Right lobe of liver (tissue), 6 donors: ENCODE measurements around the gene SUN1. TPM values are rescaled to one million over a fixed set of nuclear protein-coding genes. Genes with fewer than 3 reads are reported as not detected.

Experiments
- ATAC-seq, 4 donors: fragments of 200-7000 bp; cut with Tn5 transposase; one replicate each; pipeline ENCODE4 v1.9.1; 2020; ENCODE audit warnings: mild to moderate bottlenecking in 4 of 4, moderate library complexity in 4 of 4
- DNase-seq, 3 donors: peaks; one replicate each; pipeline ENCODE4 v3.0.0-alpha.2; 2020
- H3K27ac ChIP-seq, 3 donors: fragments of 200-600 bp; one replicate each; pipeline ENCODE4 v1.8.0; 2022
- H3K27me3 ChIP-seq, 2 donors: fragments of 200-600 bp; one replicate each; pipeline ENCODE4 v1.8.0; 2022
- H3K36me3 ChIP-seq, 4 donors: fragments of 200-600 bp; sonication (generic) in 1 of 4; one replicate each; pipeline versions ENCODE4 v1.5.1 to v1.8.0; 2017 to 2022; ENCODE audit warnings: control low read depth in 1 of 4
- H3K4me1 ChIP-seq, 4 donors: fragments of 200-600 bp; sonication (generic) in 1 of 4; one replicate each; pipeline versions ENCODE4 v1.5.1 to v1.8.0; 2017 to 2022; ENCODE audit warnings: control low read depth in 1 of 4
- H3K4me3 ChIP-seq, 3 donors: fragments of 200-600 bp; one replicate each; pipeline ENCODE4 v1.8.0; 2022
- H3K9me3 ChIP-seq, 4 donors: fragments of 200-600 bp; sonication (generic) in 1 of 4; one replicate each; pipeline versions ENCODE4 v1.5.1 to v1.8.0; 2017 to 2022; ENCODE audit warnings: control low read depth in 1 of 4
- POLR2A ChIP-seq: fragments of 450-650 bp; IDR thresholded peaks from one replicate; pipeline ENCODE4 v1.6.1; 2017; ENCODE audit warnings: antibody characterized with exemption, mild to moderate bottlenecking
- WGBS: methylation state at CpG from one replicate; pipeline ENCODE4 v1.1.6; 2018; ENCODE audit warnings: low coverage, low lambda C conversion rate; ENCODE audit not compliant: insufficient coverage; ENCODE audit errors: missing lambda C conversion rate; 5-methylcytosine and 5-hydroxymethylcytosine counted together
- intact Hi-C, 2 donors: fragments of 100-400 bp; cut with DNase I; formaldehyde crosslinking; loops; one replicate each; pipeline versions ENCODE4 v1.11.2 to v1.14.1; 2022
- total RNA-seq, 6 experiments: library from RNA; depleted of rRNA in 2 of 6; stranded (reverse); fragments of >200 nt in 2 of 6; fragmentation: NEBNext Ultra II Directional in 3 of 6; extraction: Animal tissue kit (Norgen Biotek cat#: 25700) in 3 of 6; gene quantifications; one replicate each; pipeline versions ENCODE4 v1.1.0 to v1.2.4, GENCODE V29; 2016 to 2023
- TF ChIP-seq, protein P1 (sequence below), 4 donors: fragments of 200-600 bp in 3 of 4; fragments of 450-650 bp in 1 of 4; IDR thresholded peaks; one replicate each; pipeline versions ENCODE4 v1.5.1 to v1.8.0; 2016 to 2022; ENCODE audit warnings: antibody characterized with exemption in 4 of 4, mild to moderate bottlenecking in 2 of 4
- donor health status: DM: no; HTN: yes; CAD: no.
- donor health status: DM: no; HTN: no; CAD: no.
- donor health status: DM: no; HTN: no; CAD: no.
- donor health status: DM: no; HTN: yes; CAD: no.
- donor health status: DM: no; HTN: yes; CAD: no.

SUN1 gene
- total RNA-seq, 6 experiments from 2014 or later, result 33.4 to 54.0 (median 48.7) TPM

DNA sequence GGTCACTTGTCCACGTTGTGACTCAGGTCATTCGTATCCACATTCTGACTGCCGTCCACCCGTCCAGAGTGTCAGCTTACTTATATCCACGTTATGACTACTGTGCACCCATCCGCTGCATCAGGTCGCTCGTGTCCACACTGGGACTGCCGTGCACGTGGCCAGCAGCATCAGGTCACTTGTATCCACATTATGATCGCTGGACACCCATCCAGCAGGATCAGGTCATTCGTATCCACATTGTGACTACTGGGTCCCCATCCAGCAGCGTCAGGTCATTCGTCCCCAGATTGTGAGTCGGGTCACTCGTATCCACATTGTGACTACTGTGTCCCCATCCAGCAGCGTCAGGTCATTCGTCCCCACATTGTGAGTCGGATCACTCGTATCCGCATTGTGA lies 47.3 kb upstream of the SUN1 start:
- peaks cover 0 to 8% (median 2%) of the 10 kb centered on the region in 4 donors for H3K36me3 ChIP-seq
- DNase-seq, result no peak
- WGBS, result 88% methylated on average over 10 of the region's 21 CpGs
- H3K4me1 ChIP-seq, result no peaks in the 10 kb centered on the region
- intact Hi-C loops, result loop anchor here (5.0 to 10.0 kb wide), 2 partner anchors 60 to 87 kb away; no protein-coding TSS in a partner anchor
- no peak overlapping the region for H3K27ac ChIP-seq
- TF ChIP-seq POLR2A, result no peak
- TF ChIP-seq, protein P1, sequence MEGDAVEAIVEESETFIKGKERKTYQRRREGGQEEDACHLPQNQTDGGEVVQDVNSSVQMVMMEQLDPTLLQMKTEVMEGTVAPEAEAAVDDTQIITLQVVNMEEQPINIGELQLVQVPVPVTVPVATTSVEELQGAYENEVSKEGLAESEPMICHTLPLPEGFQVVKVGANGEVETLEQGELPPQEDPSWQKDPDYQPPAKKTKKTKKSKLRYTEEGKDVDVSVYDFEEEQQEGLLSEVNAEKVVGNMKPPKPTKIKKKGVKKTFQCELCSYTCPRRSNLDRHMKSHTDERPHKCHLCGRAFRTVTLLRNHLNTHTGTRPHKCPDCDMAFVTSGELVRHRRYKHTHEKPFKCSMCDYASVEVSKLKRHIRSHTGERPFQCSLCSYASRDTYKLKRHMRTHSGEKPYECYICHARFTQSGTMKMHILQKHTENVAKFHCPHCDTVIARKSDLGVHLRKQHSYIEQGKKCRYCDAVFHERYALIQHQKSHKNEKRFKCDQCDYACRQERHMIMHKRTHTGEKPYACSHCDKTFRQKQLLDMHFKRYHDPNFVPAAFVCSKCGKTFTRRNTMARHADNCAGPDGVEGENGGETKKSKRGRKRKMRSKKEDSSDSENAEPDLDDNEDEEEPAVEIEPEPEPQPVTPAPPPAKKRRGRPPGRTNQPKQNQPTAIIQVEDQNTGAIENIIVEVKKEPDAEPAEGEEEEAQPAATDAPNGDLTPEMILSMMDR (IDR thresholded peaks at IDR 0.05), result no peak
- no peaks in the 10 kb centered on the region for H3K9me3 ChIP-seq
- no peaks in the 10 kb centered on the region for H3K27me3 ChIP-seq
- no peak for ATAC-seq
- no peak overlapping the region for H3K4me3 ChIP-seq

DNA sequence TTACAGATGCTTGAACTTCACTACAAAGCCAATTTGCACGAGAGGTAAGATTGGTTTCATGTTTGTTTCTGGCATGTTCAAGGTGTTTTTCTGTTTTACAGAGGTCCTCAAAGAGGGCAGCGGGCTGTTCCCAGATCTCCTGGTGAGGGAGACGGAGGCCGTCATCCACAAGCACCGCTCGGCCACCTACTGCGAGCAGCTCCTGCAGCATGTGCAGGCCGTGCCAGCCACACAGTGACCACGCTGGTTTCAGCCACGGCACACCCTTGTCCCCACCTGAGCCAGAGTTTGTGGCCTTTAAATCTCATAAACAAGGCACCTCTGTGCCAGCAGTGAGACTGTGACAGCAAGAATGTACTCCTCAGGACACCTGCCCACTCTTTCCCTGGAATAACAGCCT lies 46.9 kb upstream of the SUN1 start:
- no peaks in the 10 kb centered on the region for H3K27me3 ChIP-seq
- no peaks in the 10 kb centered on the region for H3K9me3 ChIP-seq
- no peak overlapping the region for H3K4me3 ChIP-seq
- TF ChIP-seq, protein P1 (IDR thresholded peaks at IDR 0.05), result no peak
- TF ChIP-seq POLR2A, result no peak
- peaks cover 0 to 6% (median 2%) of the 10 kb centered on the region in 4 donors for H3K36me3 ChIP-seq
- WGBS, result 90% methylated on average over 2 of the region's 10 CpGs
- ATAC-seq (no peak), DNase-seq (no peak)
- no peaks in the 10 kb centered on the region for H3K4me1 ChIP-seq
- intact Hi-C loops, result loop anchor here (5.0 to 10.0 kb wide), 2 partner anchors 59 to 87 kb away; no protein-coding TSS in a partner anchor
- H3K27ac ChIP-seq, result no peak overlapping the region

DNA sequence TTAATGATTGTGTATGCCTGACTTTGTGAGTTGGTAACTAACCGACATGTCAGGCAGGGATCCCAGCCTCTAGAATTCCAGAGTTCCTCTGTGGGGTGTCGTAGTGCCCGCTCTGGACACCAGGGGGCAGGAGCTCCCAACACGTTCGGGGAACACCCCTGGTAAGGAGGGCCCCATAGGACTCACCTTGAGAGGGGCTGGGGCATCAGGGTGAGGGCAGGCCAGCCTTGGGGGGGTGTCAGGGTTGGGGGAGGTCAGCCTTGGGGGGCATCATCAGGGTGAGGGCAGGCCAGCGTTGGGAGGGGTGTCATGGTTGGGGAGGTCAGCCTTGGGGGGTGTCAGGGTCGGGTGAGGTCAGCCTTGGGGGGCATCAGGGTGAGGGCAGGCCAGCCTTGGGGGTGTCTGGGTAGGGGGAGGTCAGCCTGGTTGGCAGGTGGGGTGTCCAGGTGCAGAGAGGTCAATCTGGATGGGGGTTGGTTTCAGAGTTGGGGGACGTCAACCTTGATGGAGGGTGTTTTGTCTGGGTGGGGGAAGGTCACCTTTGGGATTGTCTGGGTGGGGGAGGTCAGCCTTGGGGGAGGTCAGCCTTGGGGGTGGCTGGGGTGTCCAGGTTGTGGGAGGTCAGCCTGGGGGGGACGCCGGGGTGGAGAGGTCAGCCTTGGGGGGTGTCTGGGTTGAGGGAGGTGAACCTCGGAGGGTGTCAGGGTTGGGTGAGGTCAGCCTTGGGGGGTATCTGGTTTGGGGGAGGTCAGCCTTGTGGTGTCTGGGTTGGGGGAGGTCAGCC lies 45.6 kb upstream of the SUN1 start:
- DNase-seq (peak in 2 of 3 donors; percentile 67 to 76), ATAC-seq (peak; percentile 90 to 97 (median 96))
- no peak for TF ChIP-seq POLR2A
- TF ChIP-seq, protein P1 (IDR thresholded peaks at IDR 0.05), result peak; percentile 74 to 82 (median 79)
- no peaks in the 10 kb centered on the region for H3K4me1 ChIP-seq
- H3K9me3 ChIP-seq, result no peaks in the 10 kb centered on the region
- H3K4me3 ChIP-seq, result no peak overlapping the region
- no peaks in the 10 kb centered on the region for H3K27me3 ChIP-seq
- WGBS, result 35% methylated on average over 8 of the region's 11 CpGs
- H3K27ac ChIP-seq, result no peak overlapping the region
- intact Hi-C loops, result loop anchor here (5.0 to 10.0 kb wide), 2 partner anchors 58 to 86 kb away; no protein-coding TSS in a partner anchor
- peaks cover 0 to 4% (median 0%) of the 10 kb centered on the region in 4 donors for H3K36me3 ChIP-seq

DNA sequence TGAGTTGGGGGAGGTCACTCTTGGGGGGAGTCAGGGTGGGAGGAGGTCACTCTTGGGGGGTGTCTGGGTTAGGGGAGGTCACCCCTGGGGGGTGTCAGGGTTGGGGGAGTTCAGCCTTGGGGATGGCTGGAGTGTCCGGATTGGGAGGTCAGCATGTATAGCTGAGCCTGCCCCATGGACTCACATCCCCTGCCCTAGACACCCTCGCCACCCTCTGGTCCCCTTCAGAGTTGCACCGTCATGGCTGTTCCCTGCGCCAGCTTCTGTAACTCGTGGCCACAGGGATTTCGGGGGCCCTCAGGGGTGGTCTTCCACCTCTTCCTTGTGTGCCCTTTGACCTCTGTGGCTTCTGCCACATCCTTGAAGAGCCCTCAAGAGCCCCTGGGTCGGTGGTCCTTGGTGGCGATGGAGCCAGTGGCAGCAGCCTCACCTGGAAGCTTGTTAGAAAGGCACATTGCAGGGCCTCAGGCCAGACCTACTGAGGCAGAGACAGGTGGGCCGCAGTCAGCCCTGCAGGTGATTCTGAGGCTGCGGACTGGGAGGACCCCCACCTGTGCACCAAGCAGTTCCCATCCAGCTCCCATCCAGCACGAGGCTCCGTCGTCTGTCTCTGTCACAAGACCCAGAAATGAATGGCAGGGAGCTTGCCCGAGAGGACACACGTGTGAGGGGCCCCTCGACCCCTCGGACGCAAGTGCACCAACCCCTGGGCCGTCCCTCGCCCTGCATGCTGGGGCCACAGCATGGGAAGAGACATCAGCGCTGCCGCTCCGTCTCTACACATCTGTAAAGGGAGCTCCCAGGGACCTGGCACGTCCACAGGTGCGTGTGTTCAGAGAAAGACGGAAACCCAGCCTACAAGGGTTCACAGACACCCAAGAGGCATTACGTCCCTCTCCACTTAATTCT lies 44.7 kb upstream of the SUN1 start:
- DNase-seq, result peak in 1 of 3 donors; percentile 46
- intact Hi-C loops, result loop anchor here (5.0 to 10.0 kb wide), 2 partner anchors 57 to 85 kb away; no protein-coding TSS in a partner anchor

More for the DNA sequence above, 44.7 kb upstream of the SUN1 start:
- Histone ChIP-seq H3K27ac (no peak overlapping the region), H3K4me1 (no peaks in the 10 kb centered on the region), H3K36me3 (peaks cover 0 to 4% (median 0%) of the 10 kb centered on the region in 4 donors), H3K27me3 (no peaks in the 10 kb centered on the region), H3K4me3 (no peak overlapping the region), H3K9me3 (no peaks in the 10 kb centered on the region)
- peak in 1 of 4 donors; percentile 10 for ATAC-seq
- WGBS, result 82% methylated on average over 2 of the region's 27 CpGs
- no peak for TF ChIP-seq POLR2A
- TF ChIP-seq, protein P1 (IDR thresholded peaks at IDR 0.05), result no peak
